Ishikawa (cell line): ENCODE data around the gene U2AF2.

Experiments used
- EGR1 ChIP-seq: IDR thresholded peaks from 2 replicates; pipeline ENCODE4 v1.6.1; 2012
- EP300 ChIP-seq: IDR thresholded peaks from 2 replicates; pipeline ENCODE4 v1.6.1; 2012; ENCODE audit warnings: borderline replicate concordance
- USF1 ChIP-seq: IDR thresholded peaks from 2 replicates; pipeline ENCODE4 v1.6.1; 2012

GRCh38 chr19:55679343-55680257 is 24.8 kb downstream of the U2AF2 start:
- TF ChIP-seq EP300 (no peak), EGR1 (no peak), USF1 (no peak)
